Osteoblast (primary cell): Measurements from ENCODE around the gene SIK2. TPM values are rescaled to one million over a fixed set of nuclear protein-coding genes. Genes with fewer than 3 reads are reported as not detected.

ENCODE experiments used
- DNase-seq: peaks from one replicate; pipeline ENCODE4 v3.0.0; 2011; ENCODE audit warnings: low spot score, mixed read lengths; ENCODE audit not compliant: insufficient read length; ENCODE audit errors: missing footprints
- H2AFZ ChIP-seq: 2 replicates; pipeline ENCODE4 v1.6.0; 2011; ENCODE audit warnings: mild to moderate bottlenecking, low read length
- H3K27ac ChIP-seq: 2 replicates; pipeline ENCODE4 v1.5.1; 2011; ENCODE audit warnings: mild to moderate bottlenecking, low read depth, low read length, moderate library complexity
- H3K27me3 ChIP-seq: 2 replicates; pipeline ENCODE4 v1.6.0; 2012; ENCODE audit warnings: mild to moderate bottlenecking, control low read depth, inconsistent platforms, low read length, moderate library complexity; ENCODE audit not compliant: insufficient read depth
- H3K36me3 ChIP-seq: 2 replicates; pipeline ENCODE4 v1.5.1; 2011; ENCODE audit warnings: mild to moderate bottlenecking, low read length, control low read depth, moderate library complexity; ENCODE audit not compliant: insufficient read depth
- H3K4me1 ChIP-seq: 2 replicates; pipeline ENCODE4 v1.5.1; 2011; ENCODE audit warnings: mild to moderate bottlenecking, low read length, control low read depth, moderate library complexity; ENCODE audit not compliant: insufficient read depth
- H3K4me2 ChIP-seq: 2 replicates; pipeline ENCODE4 v1.6.0; 2011; ENCODE audit warnings: mild to moderate bottlenecking, low read length; ENCODE audit not compliant: insufficient read depth
- H3K4me3 ChIP-seq: fragments of 200-600 bp; sonication (generic); 3 replicates; pipeline ENCODE4 v1.5.1; 2012; ENCODE audit warnings: mild to moderate bottlenecking, low read length, inconsistent platforms; ENCODE audit not compliant: insufficient read depth
- H3K79me2 ChIP-seq: 2 replicates; pipeline ENCODE4 v1.6.0; 2012; ENCODE audit warnings: mild to moderate bottlenecking, low read length, control low read depth, inconsistent platforms; ENCODE audit not compliant: insufficient read depth
- H3K9me3 ChIP-seq: 2 replicates; pipeline ENCODE4 v1.5.1; 2011; ENCODE audit warnings: low read depth, low read length, control low read depth
- H4K20me1 ChIP-seq: 2 replicates; pipeline ENCODE4 v1.6.0; 2012; ENCODE audit warnings: mild to moderate bottlenecking, low read length, control low read depth; ENCODE audit not compliant: insufficient read depth
- CTCF ChIP-seq: IDR thresholded peaks from 2 replicates; pipeline ENCODE4 v1.5.1; 2011; ENCODE audit warnings: mild to moderate bottlenecking, low read depth, low read length, moderate library complexity; ENCODE audit errors: extremely low read depth
- total RNA-seq: library from RNA; depleted of rRNA; stranded (reverse); fragments of >200 nt; gene quantifications from 2 replicates; pipeline ENCODE4 v1.2.3, GENCODE V29; 2012

Gene SIK2
- total RNA-seq, 1 donor = 17.7 TPM

DNA sequence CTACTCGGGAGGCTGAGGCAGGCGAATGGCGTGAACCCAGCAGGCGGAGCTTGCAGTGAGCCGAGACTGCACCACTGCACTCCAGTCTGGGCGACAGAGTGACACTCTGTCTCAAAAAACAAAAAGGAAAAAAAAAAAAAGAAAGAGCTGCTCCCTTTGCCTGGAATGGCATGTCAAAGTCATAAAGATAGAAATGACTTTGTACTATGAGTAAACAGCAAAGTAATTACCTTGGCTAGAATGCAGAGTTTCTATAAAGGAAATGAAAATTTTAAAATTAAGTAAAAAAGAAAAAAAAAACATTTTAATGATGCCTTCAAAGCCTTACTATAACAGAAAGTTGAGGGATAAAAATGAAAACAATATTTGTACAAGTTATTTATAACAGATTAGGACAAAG, 153.8 kb downstream of the SIK2 start:
- Histone ChIP-seq H3K79me2 (peaks cover 8% of the 10 kb centered on the region), H3K4me2 (no peak overlapping the region), H3K4me1 (peaks cover 6% of the 10 kb centered on the region), H4K20me1 (no peaks in the 10 kb centered on the region), H3K36me3 (peaks cover 79% of the 10 kb centered on the region), H2AFZ (no peak overlapping the region), H3K27me3 (no peaks in the 10 kb centered on the region), H3K9me3 (no peaks in the 10 kb centered on the region), H3K4me3 (no peak overlapping the region), H3K27ac (no peak overlapping the region)
- no peak for TF ChIP-seq CTCF
- no peak for DNase-seq

GRCh38 chr11:111759376-111759775, 157.1 kb downstream of the SIK2 start:
- H3K4me3 ChIP-seq = no peak overlapping the region
- no peak overlapping the region for H3K27ac ChIP-seq
- H3K4me1 ChIP-seq = peaks cover 6% of the 10 kb centered on the region
- no peak for TF ChIP-seq CTCF
- no peaks in the 10 kb centered on the region for H3K9me3 ChIP-seq
- no peak for DNase-seq
- peaks cover 38% of the 10 kb centered on the region for H3K79me2 ChIP-seq
- H4K20me1 ChIP-seq = no peaks in the 10 kb centered on the region
- H3K27me3 ChIP-seq = no peaks in the 10 kb centered on the region
- H3K4me2 ChIP-seq = no peak overlapping the region
- H2AFZ ChIP-seq = no peak overlapping the region
- H3K36me3 ChIP-seq = peaks cover 71% of the 10 kb centered on the region

- Histone ChIP-seq H3K9me3 (no peaks in the 10 kb centered on the region), H3K79me2 (peaks cover 42% of the 10 kb centered on the region), H2AFZ (no peak overlapping the region), H4K20me1 (no peaks in the 10 kb centered on the region), H3K27me3 (no peaks in the 10 kb centered on the region), H3K4me1 (peaks cover 10% of the 10 kb centered on the region), H3K36me3 (peaks cover 67% of the 10 kb centered on the region), H3K4me3 (no peak overlapping the region), H3K27ac (no peak overlapping the region), H3K4me2 (no peak overlapping the region)
- no peak for TF ChIP-seq CTCF
- DNase-seq = no peak
These were observed 157.6 kb downstream of the SIK2 start for GRCh38 chr11:111759778-111760407.

DNA sequence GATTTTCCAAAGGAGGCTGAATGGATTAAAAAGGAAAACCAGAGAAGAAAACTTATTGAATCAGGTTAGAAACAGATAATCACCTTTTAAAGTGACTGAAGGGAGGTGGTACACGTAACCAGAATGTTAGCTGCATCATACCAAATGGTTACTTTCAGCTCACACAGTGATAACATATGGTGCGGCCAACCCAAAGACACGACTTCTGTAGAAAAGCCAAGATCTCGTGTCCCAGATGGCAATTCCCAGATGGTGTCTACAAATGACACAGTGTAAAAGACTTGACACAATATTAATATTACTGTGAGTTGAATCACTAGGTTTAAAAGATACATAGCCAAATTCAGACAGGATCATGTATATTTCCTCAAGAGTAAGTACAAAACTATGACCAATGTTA, 158.8 kb downstream of the SIK2 start:
- no peak overlapping the region for H3K27ac ChIP-seq
- H3K27me3 ChIP-seq = no peaks in the 10 kb centered on the region
- peaks cover 13% of the 10 kb centered on the region for H3K4me1 ChIP-seq
- H3K4me3 ChIP-seq = no peak overlapping the region
- peaks cover 54% of the 10 kb centered on the region for H3K79me2 ChIP-seq
- DNase-seq = no peak
- no peaks in the 10 kb centered on the region for H3K9me3 ChIP-seq
- no peak overlapping the region for H2AFZ ChIP-seq
- no peaks in the 10 kb centered on the region for H4K20me1 ChIP-seq
- TF ChIP-seq CTCF = no peak
- H3K4me2 ChIP-seq = no peak overlapping the region
- peaks cover 61% of the 10 kb centered on the region for H3K36me3 ChIP-seq
